CD4-positive, CD25-positive, alpha-beta regulatory T cell (primary cell): ENCODE measurements around the gene ZNF280D. TPM values are rescaled to one million over a fixed set of nuclear protein-coding genes. Genes with fewer than 3 reads are reported as not detected.

ENCODE experiments used
- polyA plus RNA-seq, 4 donors: library from polyadenylated mRNA; unstranded; fragments of 300-500 nt; fragmentation: Illumina TruSeq; gene quantifications; one replicate each; pipeline ENCODE4 v1.2.3, GENCODE V29; 2021
- total RNA-seq: library from RNA; stranded (reverse); gene quantifications from one replicate; pipeline ENCODE4 v1.2.3, GENCODE V29; 2022

ZNF280D gene
- total and polyA plus RNA-seq, 5 donors from 2014 or later = 5.9 to 34.1 (median 8.8) TPM

Other genes starting within 250 kb of the ZNF280D start
- 83.7 TPM for gene TCF12, start 185.1 kb upstream of the ZNF280D start, total RNA-seq
- 10 to 100 TPM; 45.7 to 71.6 (median 63.7) TPM for gene TCF12, start 185.1 kb upstream of the ZNF280D start, polyA plus RNA-seq